Effector CD8-positive, alpha-beta T cell (primary cell): Measurements from ENCODE around the gene POLR3GL.
A peak's percentile ranks its signal among the peaks of the same experiment; 100 is the strongest.

Experiments used
- DNase-seq: peaks from one replicate; lab custom pipeline; 2025; lab: John Stamatoyannopoulos, UW

The POLR3GL gene

GRCh38 chr1:145992958-145993617 is 28.6 kb downstream of the POLR3GL start:
- DNase-seq = no peak

DNA sequence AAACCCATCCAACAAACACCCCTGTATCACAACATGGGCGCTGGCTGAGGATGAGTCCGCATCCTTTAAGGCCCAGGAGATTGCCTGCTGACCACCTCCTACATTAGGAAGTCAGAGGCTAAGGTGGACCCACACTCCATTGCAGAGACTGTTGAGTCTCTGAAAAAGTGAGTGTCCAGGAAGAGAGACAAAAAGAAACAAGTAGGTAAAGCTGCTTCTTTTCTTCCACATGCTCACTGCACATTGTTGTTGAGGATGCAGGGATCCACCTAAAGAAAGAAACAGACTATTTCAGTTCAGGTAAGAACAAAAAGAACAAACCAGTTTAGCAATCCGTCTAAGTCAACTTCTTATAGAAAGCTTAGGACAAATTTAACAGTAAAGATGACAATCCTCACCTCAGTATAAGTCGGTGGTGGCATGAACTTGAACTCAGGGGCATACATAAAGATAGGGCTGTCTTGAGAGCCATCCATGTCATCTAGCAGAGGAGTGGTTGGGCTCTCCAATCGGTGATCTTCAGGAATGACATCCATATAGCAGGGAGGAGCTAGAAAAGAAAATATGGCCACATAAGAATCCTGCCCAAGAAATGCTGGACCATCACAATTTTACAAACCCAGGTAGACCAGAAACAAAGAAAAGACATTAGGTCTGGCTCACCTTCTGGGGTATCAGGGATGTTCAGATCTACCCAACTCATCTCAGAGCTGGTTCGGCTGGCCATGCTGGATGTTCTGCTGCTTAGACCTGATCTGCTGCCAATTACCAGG is 29.3 kb downstream of the POLR3GL start:
- no peak for DNase-seq

GRCh38 chr1:145994391-145995120 is 30.1 kb downstream of the POLR3GL start:
- DNase-seq = no peak

DNA sequence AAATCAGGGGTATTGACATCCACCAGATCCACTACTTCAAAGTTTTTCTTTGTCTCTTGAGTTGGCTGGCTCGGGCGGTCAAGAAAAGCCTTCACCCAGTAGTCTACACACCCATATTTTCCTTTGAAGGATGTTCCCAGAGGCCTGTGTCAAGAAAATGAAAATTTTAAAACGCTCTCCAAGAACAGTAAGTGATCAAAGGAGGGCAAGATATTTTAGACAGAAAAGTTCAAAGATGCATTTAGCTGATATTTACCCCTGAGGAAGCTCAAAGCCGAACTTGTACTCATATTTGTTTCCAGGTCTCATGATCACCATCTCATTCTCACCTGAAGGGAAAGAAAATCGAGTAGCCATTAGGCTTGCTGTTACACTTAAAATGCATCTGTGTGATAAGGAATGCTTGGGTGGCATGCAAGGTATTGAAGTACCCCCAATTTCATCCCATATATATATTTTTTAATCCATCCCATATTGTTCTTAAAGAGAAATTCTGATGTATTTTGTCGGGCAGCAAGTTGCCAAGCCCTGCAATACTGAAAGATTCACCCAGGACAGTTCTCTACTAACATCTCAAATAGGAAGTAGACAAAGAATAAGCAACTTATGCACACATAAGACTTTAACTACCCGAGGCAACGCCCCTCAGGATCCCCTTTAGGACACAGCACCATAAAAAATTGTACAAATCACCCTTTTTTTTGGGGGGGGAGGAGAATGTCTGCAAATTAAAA is 30.8 kb downstream of the POLR3GL start:
- DNase-seq = no peak

DNA sequence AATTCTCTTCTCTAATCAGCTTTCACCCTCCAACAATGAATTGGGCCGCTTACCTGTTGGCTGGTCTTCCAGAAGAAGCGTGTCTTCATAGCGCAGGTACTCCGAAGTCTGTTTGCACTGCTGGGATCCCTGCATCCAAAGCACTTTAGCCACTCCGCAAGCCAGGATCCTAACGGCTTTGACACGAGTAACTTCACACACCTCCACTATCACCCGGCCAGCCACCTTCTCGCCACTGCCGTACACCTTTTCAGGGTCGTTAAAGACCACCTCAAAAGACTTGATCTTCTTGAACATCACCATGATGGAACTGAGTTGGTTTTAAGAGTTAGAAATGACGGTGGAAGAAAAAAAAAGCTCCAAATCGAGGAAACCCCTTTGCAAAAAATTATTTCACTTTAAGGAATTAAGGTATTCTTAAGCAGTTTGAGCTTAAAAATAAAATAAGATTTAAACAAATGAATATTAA is 31.5 kb downstream of the POLR3GL start:
- DNase-seq = peak; percentile 5

DNA sequence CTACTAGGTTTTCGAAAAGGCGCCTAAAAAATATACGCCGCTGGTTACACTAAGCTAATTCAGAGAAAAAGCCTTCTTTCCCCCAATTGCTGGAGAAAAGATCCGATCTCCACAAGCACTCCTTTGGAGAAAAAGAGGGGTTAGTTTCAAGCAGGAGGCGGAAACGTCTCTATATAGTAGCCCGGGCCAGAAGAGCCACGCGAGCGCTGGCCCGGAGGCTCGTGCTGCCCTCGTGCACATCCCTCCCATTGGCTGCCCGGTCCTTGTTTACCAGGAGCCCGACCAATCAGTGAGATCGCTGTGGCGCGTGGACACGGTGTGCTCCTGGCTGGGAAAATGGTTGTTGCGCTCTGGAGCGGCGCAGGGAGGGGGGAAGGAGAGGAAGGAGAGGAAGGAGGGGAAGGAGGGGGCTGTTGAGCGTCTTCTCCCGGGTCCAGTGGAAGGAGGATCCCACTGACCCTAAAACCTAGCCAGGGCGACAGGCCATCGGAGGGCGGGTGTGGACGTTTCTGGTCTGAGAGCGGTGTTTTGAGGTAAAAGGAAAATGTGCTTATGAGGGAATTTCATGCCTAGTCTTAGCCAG is 32.0 kb downstream of the POLR3GL start, which contains the start of gene TXNIP:
Gene TXNIP, minus strand, starts transcription at position 147 of the 583 bp plus-strand sequence. CDS start 313 bp downstream, outside the sequence.
- DNase-seq = peak; percentile 88

GRCh38 chr1:145997016-145997717 is 32.7 kb downstream of the POLR3GL start:
- DNase-seq = peak; percentile 41

DNA sequence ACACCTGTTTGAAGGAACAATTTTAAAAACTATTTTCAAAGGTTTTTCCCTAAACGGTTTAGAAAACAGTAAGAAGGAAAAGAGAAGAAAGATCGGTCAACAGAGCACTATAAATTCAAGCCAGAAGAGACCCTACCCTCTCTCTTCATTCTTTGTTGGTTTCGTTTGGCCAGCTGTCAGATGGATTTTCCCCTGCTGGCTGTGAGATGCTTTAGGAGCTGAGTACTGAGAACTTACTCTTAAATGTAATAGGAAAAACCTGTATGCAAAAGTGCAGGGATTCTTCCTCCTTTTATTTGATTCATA is 33.2 kb downstream of the POLR3GL start:
- no peak for DNase-seq

DNA sequence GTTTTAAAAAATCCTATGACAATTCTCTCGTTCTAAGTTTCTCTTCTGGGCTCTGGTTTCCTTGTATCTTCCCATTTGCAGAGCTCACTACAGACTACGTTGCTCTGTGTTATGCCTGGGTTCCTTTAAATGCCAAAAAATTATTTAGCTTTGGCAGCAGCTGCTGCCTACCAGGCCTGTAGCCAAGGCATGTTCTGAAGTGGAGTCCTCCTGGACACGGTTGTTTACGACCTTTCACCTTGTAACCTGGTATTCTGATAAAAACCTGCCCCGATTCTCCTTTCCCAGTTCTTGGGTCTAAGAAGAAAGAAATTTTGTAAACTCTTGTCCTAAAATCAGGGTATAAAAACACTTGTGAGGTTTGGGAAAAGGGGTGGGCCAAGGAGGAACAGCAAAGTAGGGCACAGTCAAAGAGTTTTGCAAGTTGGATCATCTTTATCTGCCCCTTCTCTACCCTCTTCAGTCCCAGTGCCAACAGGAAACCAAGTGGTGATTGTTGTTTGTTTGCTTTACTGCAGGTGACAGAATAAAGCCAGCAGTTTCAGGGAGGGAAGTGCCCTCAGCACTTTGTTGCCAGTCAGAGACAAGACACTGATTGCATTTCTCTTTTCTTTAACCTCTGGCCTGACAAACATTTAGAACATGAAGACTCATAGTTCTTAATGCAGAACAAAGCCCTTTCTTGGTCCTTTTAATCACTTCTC is 35.0 kb downstream of the POLR3GL start:
- DNase-seq = peak; percentile 10

DNA sequence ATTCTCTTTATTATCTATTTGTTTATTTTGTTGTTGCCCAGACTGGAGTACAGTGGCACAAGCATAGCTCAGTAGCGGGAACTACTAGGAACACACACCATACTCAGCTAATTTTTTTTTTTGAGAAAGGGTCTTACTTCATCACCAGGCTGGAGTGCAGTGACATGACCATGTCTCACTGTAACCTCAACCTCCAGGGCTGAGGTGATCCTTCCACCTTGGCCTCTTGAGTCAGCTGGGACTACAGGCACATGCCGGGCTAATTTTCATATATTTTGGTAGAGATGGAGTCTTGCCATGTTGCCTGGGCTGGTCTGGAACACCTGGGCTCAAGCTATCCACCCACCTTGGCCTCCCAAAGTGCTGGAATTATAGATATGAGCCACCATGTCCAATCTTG is 37.2 kb downstream of the POLR3GL start:
- DNase-seq = no peak

DNA sequence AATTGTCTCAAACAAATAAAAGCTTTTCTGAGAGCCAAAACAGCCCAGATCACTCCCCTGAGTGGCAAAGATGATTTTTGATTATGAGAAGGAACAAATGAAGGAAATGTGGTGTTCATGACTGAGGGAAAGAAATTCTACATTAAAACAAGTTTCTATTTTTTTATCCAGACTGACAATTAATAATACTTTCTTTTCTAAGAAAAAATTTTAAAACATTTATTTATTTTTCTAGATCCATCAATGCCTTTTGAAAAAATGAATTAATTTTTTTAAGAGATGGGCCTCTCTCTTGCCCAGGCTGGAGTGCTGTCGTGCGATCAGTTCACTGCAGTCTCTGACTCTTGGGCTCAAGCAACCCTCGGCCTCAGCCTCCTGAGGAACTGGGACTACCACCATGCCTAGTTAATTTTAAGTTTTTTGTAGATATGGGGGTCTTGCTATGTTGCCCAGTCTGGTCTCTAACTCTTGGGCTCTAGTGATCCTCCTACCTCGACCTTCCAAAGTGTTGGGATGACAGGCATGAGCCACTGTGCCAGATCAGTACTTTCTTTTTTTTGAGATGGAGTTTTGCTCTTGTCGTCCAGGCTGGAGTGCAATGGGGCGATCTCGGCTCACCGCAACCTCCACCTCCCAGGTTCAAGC is 43.1 kb downstream of the POLR3GL start:
- no peak for DNase-seq

DNA sequence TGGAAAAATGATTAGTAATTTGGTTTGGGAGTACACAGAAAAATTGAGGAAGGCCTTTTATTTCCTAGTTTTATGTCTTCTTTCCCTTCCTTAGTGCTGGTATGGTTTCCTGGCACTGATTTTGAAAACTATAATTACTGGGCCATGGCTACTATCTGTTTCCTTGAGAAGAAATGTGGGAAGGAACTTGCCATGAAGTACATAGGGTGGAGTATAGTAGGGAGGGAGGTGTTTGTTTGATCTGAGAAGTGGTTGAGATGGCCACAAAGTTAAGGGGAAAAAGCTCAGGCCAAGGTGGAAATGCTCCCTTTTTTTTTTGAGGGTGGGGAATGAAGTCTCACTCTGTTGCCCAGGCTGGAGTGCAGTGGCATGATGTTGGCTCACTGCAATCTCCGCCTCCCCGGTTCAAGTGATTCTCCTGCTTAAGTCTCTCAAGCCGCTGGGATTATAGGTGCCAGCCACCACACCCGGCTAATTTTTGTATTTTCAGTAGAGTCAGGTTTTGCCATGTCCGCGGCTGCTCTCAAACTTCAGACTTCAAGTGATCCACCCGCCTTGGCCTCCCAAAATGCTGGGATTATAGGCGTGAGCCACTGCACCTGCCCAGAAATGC is 45.7 kb downstream of the POLR3GL start:
- no peak for DNase-seq

DNA sequence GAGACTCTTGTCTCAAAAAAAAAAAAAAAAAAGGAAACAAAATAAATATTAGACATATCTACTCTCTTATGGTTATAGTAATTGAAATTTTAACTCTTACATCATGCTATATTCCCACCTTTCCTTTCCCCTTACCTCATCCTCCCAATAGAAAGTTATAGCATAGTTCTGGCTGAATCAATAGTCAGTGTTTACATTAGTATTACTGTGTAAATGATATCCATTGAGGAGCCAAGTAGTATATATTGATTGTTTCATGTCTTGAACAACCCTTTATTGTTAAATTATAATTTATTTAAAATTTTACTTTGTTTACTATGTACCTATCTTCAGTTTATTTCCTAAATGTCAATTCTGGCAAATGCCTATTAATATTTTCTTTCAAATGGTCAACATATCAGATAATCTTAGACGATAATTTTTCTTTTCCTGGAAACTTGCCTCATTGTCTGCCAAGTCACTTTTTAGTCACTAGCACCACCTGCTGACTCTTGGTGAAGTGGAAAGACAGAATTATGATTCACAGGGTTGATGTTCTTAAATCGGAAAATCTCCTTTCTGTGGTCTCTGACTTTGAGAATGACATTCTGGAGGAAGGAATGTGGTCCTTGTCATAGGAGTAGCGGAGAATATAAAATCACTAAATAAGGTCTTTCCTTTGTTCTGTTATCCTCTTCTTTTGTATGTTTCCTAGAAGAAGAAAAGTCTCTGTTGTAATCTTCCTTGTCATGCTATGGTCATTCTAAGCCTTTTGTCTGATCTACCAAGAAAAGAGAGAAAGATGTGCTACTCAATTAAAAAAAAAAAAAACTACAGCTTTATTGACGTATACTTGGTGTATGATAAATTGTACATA is 48.4 kb downstream of the POLR3GL start:
- DNase-seq = peak; percentile 31

DNA sequence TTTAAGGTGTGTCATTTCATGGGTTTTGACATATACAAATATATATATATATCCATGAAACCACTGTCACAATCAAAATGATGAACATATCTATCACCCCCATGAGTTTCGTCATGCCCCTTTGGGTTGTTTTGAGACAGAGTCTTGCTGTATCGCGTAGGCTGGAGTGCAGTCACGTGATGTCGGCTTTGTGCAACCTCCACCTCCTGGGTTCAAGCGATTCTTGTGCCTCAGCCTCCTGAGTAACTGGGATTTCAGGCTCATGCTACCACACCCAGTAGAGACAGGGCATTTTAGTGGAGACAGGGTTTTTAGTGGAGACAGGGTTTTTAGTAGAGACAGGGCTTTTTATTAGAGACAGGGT is 49.1 kb downstream of the POLR3GL start:
- DNase-seq = no peak

DNA sequence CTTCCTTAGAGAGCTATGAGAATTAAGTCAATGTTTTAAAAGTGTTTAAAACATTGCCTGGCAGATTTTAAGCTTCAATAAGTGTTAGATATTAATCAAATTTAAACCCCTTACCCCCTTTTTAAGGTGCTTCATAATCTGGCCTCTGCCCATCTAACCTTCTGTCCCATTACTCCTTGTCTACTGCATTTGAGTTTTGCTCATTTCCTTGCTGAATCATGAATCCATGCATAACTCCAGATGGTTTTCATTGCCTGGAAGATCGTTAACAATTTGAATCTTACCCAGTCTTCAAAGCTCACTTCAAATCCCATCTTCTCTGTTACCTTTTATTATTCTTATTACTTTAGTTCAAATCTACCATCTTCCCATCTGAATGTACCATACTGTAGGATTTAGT is 52.4 kb downstream of the POLR3GL start:
- no peak for DNase-seq

DNA sequence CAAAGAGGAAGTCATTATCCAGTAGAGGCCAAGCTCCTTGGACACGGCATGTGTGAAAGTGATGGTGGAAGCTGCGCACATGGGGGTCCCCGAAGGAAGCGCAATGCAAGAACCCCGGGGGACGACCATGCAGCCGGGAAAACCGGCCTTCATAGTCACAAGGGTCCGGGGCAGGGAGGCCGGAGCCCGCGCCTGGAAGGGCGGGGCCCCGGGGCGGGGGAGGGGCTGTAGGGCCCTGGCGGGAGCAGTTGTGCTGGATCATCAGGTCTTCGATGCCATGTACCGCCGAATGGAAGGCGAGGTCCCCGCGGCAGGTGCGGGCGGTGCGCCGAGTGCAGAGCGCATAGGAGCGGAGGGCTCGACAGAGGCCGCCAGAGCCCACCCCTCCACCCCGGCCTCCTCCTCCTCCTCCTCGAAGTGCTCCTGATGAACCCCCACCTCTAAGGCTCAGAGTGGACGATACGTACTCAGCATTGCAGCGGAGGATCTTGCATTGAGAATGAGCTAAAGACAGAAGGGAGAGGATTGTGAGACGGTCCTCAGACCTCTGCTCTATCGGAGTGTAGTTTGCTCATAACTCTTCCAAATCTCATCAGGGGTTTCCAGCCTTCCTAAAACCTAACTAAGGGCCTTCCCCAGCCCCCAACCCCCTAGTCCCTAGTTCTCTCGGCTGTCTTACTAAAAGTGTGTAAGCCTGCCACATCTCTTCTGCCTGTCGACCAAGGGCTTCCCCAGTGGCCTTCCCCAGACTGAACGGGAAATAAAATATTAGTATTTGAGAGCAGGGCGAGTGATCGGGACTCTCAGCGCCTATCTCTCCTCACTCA is 55.0 kb downstream of the POLR3GL start:
- no peak for DNase-seq
